GM21825 (cell line): ENCODE data around the gene OR13C2.

ENCODE experiments used
- ATAC-seq: cut with Tn5 transposase; IDR thresholded peaks from one replicate; pipeline ENCODE4 v1.9.1; 2021; ENCODE audit warnings: mild to moderate bottlenecking, moderate library complexity; ENCODE audit not compliant: unreplicated experiment

The OR13C2 gene

GRCh38 chr9:104555521-104555920 is 49.9 kb downstream of the OR13C2 start:
- no peak for ATAC-seq
